ENCODE data around the gene MBD1. TPM values are rescaled to one million over a fixed set of nuclear protein-coding genes. Genes with fewer than 3 reads are reported as not detected.
A peak's percentile ranks its signal among the peaks of the same experiment; 100 is the strongest.

MBD1 gene
- total RNA-seq, 1 experiment from 2014 or later: 53.4 TPM

GRCh38 chr18:50306944-50307343 is 25.6 kb upstream of the MBD1 start:
- Mint-ChIP-seq H3K27me3 (ENCODE audit: low read depth) (peaks cover 80% of the 10 kb centered on the region), H3K27ac (no peak overlapping the region), H3K4me1 (peaks cover 3% of the 10 kb centered on the region; the same call in 1 of the 2 replicates), H3K36me3 (no peaks in the 10 kb centered on the region), H3K4me3 (peak overlapping the region; percentile 80), H3K9me3 (peaks cover 5% of the 10 kb centered on the region)
- no peak for DNase-seq (ENCODE audit: low spot score)
- ChIA-PET CTCF (interaction anchor here (0.5 to 1.5 kb wide), 5 partner anchors 9 to 122 kb away, joined by 3 to 7 read pairs (median 5); no protein-coding TSS in a partner anchor), POLR2A (no interaction called here)
- no peak for TF ChIP-seq ZNF138 (CRISPR knock-in tag; conservative IDR thresholded peaks at IDR 0.05)
- TF ChIP-seq USF1 (CRISPR knock-in tag; IDR thresholded peaks at IDR 0.05): no peak
- no peak for TF ChIP-seq RELA (CRISPR knock-in tag; IDR thresholded peaks at IDR 0.05; ENCODE audit: borderline replicate concordance)
- no peak for TF ChIP-seq NFYB (CRISPR knock-in tag; conservative IDR thresholded peaks at IDR 0.05; ENCODE audit: low read depth)
- TF ChIP-seq NFATC4 (CRISPR knock-in tag; IDR thresholded peaks at IDR 0.05): no peak
- TF ChIP-seq ESRRA (CRISPR knock-in tag; IDR thresholded peaks at IDR 0.05; ENCODE audit: borderline replicate concordance): no peak
- no peak for TF ChIP-seq JUN (CRISPR knock-in tag; IDR thresholded peaks at IDR 0.05)
- no peak for TF ChIP-seq HMGA2 (CRISPR knock-in tag; IDR thresholded peaks at IDR 0.05)
- TF ChIP-seq CTCF (IDR thresholded peaks at IDR 0.05): no peak
- ATAC-seq: no peak

GRCh38 chr18:50301074-50301473 is 19.8 kb upstream of the MBD1 start:
- ATAC-seq (no peak), DNase-seq (ENCODE audit: low spot score) (no peak)
- no peak for TF ChIP-seq USF2 (CRISPR knock-in tag; IDR thresholded peaks at IDR 0.05)
- no peak for TF ChIP-seq FOXP1 (CRISPR knock-in tag; IDR thresholded peaks at IDR 0.05; ENCODE audit: borderline replicate concordance)
- no peak for TF ChIP-seq E2F5 (CRISPR knock-in tag; IDR thresholded peaks at IDR 0.05)
- no peak for TF ChIP-seq NR1H2 (CRISPR knock-in tag; IDR thresholded peaks at IDR 0.05)
- no peak for TF ChIP-seq ATF6 (CRISPR knock-in tag; IDR thresholded peaks at IDR 0.05)
- no peak for TF ChIP-seq ZNF281 (CRISPR knock-in tag; IDR thresholded peaks at IDR 0.05)
- TF ChIP-seq NFATC4 (CRISPR knock-in tag; IDR thresholded peaks at IDR 0.05): no peak
- TF ChIP-seq ZMAT4 (CRISPR knock-in tag; IDR thresholded peaks at IDR 0.05): no peak
- no peak for TF ChIP-seq ZNF512 (CRISPR knock-in tag; IDR thresholded peaks at IDR 0.05; ENCODE audit: borderline replicate concordance)
- TF ChIP-seq HMGA2 (CRISPR knock-in tag; IDR thresholded peaks at IDR 0.05): no peak
- no peak for TF ChIP-seq ZBTB43 (CRISPR knock-in tag; IDR thresholded peaks at IDR 0.05)
- no peak for TF ChIP-seq USF1 (CRISPR knock-in tag; IDR thresholded peaks at IDR 0.05)
- no peaks in the 10 kb centered on the region for H3K36me3 Mint-ChIP-seq
- H3K9me3 Mint-ChIP-seq: peaks cover 5% of the 10 kb centered on the region
- CTCF ChIA-PET: no interaction called here
- H3K27me3 Mint-ChIP-seq (ENCODE audit: low read depth): peaks cover 72% of the 10 kb centered on the region
- no peak overlapping the region for H3K27ac Mint-ChIP-seq
- H3K4me1 Mint-ChIP-seq: 0 out of 2 replicates have a peak, but pooled peaks cover 6% of the 10 kb centered on the region
- H3K4me3 Mint-ChIP-seq: no peak overlapping the region
- POLR2A ChIA-PET: no interaction called here

Data from WTC11 (cell line).